ENCODE results near the gene CAMKMT.

Gene CAMKMT

DNA sequence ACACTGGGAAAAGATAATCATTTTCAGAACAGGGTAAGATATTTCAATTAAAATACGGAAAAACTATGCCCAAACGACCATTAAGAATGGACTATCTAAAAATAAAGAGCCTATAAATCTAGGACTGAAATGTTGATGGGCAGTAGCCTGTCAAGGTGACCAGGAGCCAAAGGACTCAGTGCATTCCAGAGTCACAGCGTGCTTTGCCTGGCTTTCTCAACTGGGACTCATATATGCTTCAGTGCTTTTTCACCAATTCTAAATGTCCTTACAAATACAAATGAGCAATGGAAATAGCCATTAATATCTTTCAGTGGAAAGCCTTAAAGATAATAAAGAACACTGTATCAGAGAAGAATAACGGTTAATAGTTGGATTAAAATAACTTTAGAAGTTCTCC, 35.9 kb upstream of the CAMKMT start:
- H3K9ac ChIP-seq (ENCODE audit: low read length) = no peak overlapping the region
- TF ChIP-seq EZH2phosphoT487 (IDR thresholded peaks at IDR 0.05; ENCODE audit: low read length) (no peak), EZH2 (optimal IDR thresholded peaks at IDR 0.05; ENCODE audit: low read depth, low read length) (no peak)
- TF ChIP-seq, protein P1, sequence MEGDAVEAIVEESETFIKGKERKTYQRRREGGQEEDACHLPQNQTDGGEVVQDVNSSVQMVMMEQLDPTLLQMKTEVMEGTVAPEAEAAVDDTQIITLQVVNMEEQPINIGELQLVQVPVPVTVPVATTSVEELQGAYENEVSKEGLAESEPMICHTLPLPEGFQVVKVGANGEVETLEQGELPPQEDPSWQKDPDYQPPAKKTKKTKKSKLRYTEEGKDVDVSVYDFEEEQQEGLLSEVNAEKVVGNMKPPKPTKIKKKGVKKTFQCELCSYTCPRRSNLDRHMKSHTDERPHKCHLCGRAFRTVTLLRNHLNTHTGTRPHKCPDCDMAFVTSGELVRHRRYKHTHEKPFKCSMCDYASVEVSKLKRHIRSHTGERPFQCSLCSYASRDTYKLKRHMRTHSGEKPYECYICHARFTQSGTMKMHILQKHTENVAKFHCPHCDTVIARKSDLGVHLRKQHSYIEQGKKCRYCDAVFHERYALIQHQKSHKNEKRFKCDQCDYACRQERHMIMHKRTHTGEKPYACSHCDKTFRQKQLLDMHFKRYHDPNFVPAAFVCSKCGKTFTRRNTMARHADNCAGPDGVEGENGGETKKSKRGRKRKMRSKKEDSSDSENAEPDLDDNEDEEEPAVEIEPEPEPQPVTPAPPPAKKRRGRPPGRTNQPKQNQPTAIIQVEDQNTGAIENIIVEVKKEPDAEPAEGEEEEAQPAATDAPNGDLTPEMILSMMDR (IDR thresholded peaks at IDR 0.05; ENCODE audit: low read length) = no peak
- no peaks in the 10 kb centered on the region for H4K20me1 ChIP-seq (ENCODE audit: insufficient read depth, low read length)
- H3K36me3 ChIP-seq (replicated peaks; ENCODE audit: insufficient read depth, low read length) = peaks cover 2% of the 10 kb centered on the region; the same call in 1 of the 2 replicates
- no peak overlapping the region for H2AFZ ChIP-seq (ENCODE audit: low read length)
- H3K4me2 ChIP-seq (ENCODE audit: low read depth, low read length) = no peak overlapping the region
- H3K4me1 ChIP-seq (ENCODE audit: low read length) = peaks cover 5% of the 10 kb centered on the region; the same call in 1 of the 2 replicates
- DNase-seq = no peak
- no peaks in the 10 kb centered on the region for H3K27me3 ChIP-seq (replicated peaks; ENCODE audit: insufficient read depth, low read length)
- H3K4me3 ChIP-seq (ENCODE audit: low read length) = no peak overlapping the region
- H3F3A ChIP-seq (ENCODE audit: insufficient read depth, low read length) = 0 out of 2 replicates have a peak, but pooled peaks cover 6% of the 10 kb centered on the region
- no peaks in the 10 kb centered on the region for H3K9me2 ChIP-seq (replicated peaks; ENCODE audit: insufficient read depth, low read length)
- H3K27ac ChIP-seq (ENCODE audit: low read length) = no peak overlapping the region
- no peaks in the 10 kb centered on the region for H3K9me3 ChIP-seq (replicated peaks; ENCODE audit: insufficient read depth, low read length)
- H3K79me2 ChIP-seq (ENCODE audit: low read length) = no peaks in the 10 kb centered on the region

DNA sequence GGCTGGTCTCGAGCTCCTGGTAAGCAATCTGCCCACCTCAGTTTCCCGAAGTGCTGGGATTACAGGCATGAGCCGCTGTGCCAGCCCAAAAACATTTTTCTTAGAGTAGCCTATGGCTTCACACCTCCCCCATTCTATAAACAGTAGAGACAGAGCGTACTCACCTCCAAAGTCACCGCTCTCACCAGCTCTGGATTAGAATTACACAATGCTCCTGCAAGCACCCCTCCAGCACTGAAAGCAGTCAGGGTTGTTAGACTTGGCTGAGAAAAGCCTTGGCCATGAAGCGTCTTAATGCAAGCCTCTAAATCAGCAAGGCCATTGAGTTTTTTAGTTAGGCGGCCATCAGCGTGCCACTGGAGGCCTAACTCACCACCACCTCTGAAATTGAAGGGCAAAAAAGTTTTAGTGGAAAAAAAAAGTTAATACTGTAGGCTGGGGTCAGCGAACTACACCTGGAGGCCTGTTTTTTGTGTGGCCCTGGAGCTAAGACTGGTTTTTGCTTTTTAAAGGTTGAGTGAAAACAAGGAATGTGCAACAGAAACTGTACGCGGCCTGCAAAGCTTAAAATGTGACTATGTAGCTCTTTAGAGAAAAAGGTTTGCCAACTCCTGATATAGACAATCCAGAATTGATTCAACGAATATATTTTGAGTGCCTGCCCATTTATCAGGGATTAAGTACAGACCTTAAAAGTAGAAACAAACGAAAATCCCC, 35.0 kb upstream of the CAMKMT start:
- Histone ChIP-seq H3K79me2 (ENCODE audit: low read length) (no peaks in the 10 kb centered on the region), H3K4me1 (ENCODE audit: low read length) (peaks cover 5% of the 10 kb centered on the region; the same call in 1 of the 2 replicates), H4K20me1 (ENCODE audit: insufficient read depth, low read length) (no peaks in the 10 kb centered on the region), H3K4me2 (ENCODE audit: low read depth, low read length) (no peak overlapping the region), H3K9me3 (replicated peaks; ENCODE audit: insufficient read depth, low read length) (no peaks in the 10 kb centered on the region), H3K27ac (ENCODE audit: low read length) (no peak overlapping the region), H3K36me3 (replicated peaks; ENCODE audit: insufficient read depth, low read length) (peaks cover 2% of the 10 kb centered on the region; the same call in 1 of the 2 replicates), H3K9ac (ENCODE audit: low read length) (no peak overlapping the region), H3K4me3 (ENCODE audit: low read length) (no peak overlapping the region), H2AFZ (ENCODE audit: low read length) (no peak overlapping the region), H3K27me3 (replicated peaks; ENCODE audit: insufficient read depth, low read length) (no peaks in the 10 kb centered on the region), H3F3A (ENCODE audit: insufficient read depth, low read length) (0 out of 2 replicates have a peak, but pooled peaks cover 6% of the 10 kb centered on the region), H3K9me2 (replicated peaks; ENCODE audit: insufficient read depth, low read length) (no peaks in the 10 kb centered on the region)
- TF ChIP-seq, protein P1 (IDR thresholded peaks at IDR 0.05; ENCODE audit: low read length) = no peak
- TF ChIP-seq EZH2 (optimal IDR thresholded peaks at IDR 0.05; ENCODE audit: low read depth, low read length) (no peak), EZH2phosphoT487 (IDR thresholded peaks at IDR 0.05; ENCODE audit: low read length) (no peak)
- no peak for DNase-seq

DNA sequence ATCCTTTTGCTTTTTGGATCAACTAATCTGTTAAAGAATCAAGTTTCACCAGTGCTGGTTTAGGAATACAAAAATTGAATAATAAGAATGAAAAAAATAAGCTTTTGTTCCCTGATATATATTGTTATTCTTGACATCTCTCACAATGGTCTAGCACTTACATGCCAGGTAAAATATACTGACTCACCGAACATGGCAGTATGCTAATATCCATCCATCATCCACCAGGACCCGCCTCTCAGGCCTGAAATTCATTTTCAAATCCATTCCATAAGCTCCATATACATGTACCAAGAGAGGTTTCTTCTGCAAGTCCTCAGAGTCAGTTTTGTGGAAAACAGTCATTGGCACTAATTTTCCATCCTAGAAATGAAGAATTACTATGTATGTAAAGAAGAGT, 33.0 kb upstream of the CAMKMT start:
- peaks cover 5% of the 10 kb centered on the region; the same call in 1 of the 2 replicates for H3K4me1 ChIP-seq (ENCODE audit: low read length)
- H3K9me3 ChIP-seq (replicated peaks; ENCODE audit: insufficient read depth, low read length) = no peaks in the 10 kb centered on the region
- H4K20me1 ChIP-seq (ENCODE audit: insufficient read depth, low read length) = no peaks in the 10 kb centered on the region
- H3K27me3 ChIP-seq (replicated peaks; ENCODE audit: insufficient read depth, low read length) = no peaks in the 10 kb centered on the region
- no peak overlapping the region for H3K27ac ChIP-seq (ENCODE audit: low read length)
- DNase-seq = no peak
- no peak overlapping the region for H3K9ac ChIP-seq (ENCODE audit: low read length)
- H3K79me2 ChIP-seq (ENCODE audit: low read length) = no peaks in the 10 kb centered on the region
- H2AFZ ChIP-seq (ENCODE audit: low read length) = no peak overlapping the region
- H3K4me2 ChIP-seq (ENCODE audit: low read depth, low read length) = no peak overlapping the region
- H3K4me3 ChIP-seq (ENCODE audit: low read length) = no peak overlapping the region
- peaks cover 2% of the 10 kb centered on the region; the same call in 1 of the 2 replicates for H3K36me3 ChIP-seq (replicated peaks; ENCODE audit: insufficient read depth, low read length)
- H3K9me2 ChIP-seq (replicated peaks; ENCODE audit: insufficient read depth, low read length) = no peaks in the 10 kb centered on the region
- TF ChIP-seq EZH2 (optimal IDR thresholded peaks at IDR 0.05; ENCODE audit: low read depth, low read length) (no peak), EZH2phosphoT487 (IDR thresholded peaks at IDR 0.05; ENCODE audit: low read length) (no peak)
- TF ChIP-seq, protein P1 (IDR thresholded peaks at IDR 0.05; ENCODE audit: low read length) = no peak
- 0 out of 2 replicates have a peak, but pooled peaks cover 6% of the 10 kb centered on the region for H3F3A ChIP-seq (ENCODE audit: insufficient read depth, low read length)
